Activated T-cell treated with anti-CD3 and anti-CD28 coated beads for 1 hour (primary cell): ENCODE data around the gene RAD54L.
"Not testable (repeated sequence)": the region's sequence is repeated elsewhere in the genome, so short reads cannot be mapped to it uniquely, and the experiment has no call there.

Source experiments
- DNase-seq: peaks from one replicate; pipeline ENCODE4 v3.0.0-alpha.2; 2020; ENCODE audit warnings: low read depth

The RAD54L gene

DNA sequence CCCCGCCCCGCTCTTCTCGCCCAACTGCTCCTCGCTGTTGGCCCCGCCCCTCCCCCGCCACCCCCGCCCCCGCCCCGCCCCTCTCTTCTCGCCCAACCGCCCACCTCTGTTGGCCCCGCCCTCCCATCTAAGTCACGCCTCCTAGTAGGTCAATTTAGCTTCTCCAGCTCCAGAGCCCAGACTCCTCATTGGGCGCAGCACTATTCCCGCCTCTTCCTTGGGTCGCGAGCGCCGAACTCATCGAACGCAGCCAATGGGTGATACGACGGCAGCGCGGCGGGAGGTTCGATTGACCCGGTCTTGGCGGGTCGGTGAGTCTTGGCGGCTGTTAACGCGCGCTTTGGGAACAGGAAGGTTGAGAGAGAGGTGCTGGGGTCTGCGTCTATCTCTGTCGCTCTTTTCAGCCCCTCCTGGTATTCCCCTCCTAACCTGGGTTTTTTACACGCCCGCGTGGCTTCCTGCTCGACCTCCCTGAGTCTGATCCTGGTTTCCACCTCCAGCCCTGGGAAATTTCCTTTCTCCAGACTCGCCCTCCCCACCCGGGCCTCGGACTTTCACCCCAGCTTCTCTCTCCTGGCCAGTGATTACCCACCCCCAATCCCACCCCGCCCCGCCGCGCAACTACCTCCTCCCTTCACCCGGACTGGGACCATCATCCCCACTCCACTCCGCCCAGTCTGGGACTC, at the start of gene RAD54L:
Gene RAD54L, plus strand, starts transcription at position 328 of the 686 bp plus-strand sequence. CDS start 643 bp downstream, outside the sequence.
- peak; percentile 93 for DNase-seq

DNA sequence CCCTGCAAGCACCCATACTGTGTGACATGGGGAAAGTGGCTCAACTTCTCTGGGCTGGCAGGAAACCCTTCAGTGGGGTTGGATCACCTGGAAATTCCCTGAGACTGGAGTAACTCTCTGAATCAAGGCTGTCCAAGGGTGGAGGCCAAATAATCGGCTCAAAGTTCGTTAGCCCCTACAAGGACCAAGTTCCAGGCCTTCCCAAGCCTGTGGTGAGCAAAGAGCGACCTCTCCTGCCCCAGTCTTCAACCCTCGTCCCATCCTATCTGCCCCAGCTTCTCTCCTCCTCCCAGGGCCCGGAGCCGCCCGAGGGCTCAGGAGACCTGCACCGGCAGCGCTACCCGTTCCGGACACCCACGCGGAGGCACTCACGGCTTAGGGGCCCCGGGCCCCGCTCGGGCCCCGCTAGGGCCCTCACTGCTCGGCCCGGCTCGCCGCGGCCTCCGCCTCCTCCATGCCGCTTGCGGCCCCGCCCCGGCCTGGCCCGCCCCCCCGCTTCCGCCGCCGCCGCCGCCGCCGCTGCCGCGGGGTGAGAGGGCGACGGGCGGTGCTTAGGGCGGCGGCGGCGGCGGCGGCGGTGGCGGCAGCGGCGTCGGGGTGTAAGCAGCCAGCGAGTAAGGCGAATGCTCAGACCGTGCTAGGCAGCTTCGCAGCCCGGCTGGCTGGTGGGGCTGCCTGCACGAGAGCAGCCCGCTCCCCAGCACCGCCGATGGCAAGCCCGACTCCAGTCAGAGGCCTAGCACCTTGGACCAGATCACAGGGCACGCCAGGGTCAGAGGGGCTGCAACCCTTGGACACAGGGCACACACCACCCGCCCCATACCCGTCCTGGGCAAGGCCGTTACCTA, 49.4 kb upstream of the RAD54L start, which contains the start of gene POMGNT1:
Gene POMGNT1, minus strand, starts transcription at position 471 of the 848 bp plus-strand sequence. CDS start 613 bp downstream, outside the sequence.
- peak; percentile 64 for DNase-seq

DNA sequence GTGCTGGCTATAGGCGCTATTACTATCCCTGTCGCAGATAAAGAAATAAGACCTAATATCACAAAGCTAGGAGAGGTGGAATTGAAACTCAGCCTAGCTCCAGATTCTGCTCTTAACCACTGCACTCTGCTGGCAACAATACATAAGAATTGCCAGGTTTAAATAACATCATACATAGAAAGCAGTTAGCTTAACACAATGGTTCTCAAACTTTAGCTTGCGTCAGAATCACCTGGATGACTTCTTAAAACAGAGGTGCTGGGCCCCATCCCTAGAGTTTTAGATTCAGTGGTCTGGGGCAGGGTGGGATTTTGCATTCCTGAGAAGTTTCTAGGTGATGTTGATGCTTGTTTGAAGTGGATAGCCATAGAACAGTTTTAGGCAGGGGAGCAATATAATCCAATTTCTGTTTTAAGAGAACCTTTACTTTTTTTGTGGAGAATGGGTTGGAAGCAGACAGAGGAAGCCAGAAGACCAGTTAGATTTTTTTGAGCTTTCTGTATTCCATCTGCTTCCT, 48.3 kb upstream of the RAD54L start:
- no peak for DNase-seq

DNA sequence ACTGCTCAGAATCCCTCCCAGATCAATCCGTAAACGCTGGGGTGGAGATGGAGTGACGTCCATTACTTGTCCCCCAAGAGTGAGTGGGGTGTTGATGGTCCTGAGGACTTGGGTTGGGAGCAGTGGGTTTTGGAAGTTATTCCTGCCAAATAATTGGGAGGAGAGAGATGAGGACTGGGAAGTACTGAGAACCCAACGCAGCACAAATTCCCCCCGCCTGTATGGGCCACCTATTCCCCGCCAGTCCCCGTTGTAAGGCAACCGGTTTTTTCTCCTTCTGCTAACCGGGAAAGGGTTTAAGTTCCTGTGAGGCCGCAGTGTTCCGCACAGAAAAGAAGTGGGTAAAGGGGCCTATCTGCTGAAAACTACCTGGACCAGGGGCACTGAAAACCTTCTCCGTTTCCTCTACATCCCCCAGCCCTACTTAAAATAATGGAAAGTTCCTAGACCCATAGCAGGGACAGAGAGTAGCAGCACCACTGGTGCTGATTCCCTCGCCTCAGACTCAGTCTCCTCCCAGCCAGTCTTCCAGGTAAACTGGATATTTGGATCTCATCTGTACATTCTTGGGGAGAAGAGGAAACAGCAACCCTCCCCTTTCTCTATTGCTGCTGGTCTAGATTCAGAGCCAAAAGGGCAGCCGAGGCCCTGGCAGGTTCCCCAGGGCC, 43.7 kb upstream of the RAD54L start:
- DNase-seq: no peak

DNA sequence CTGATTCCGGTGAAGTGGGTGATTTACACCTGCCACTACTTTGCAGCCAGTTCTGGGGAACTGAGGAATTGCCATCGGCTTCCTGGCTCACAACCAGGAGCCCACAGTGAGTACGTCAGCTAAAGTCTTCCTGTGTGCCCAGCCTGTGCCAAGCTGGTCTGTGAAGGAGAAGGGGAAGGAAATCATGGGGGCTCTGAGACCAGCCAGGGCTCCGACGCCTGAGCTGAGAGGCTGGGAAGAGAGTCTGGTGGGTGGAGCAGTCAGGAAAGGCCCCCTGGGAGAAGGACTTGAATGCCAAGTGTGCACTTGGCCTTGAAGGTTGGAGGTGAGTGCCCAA, 43.2 kb upstream of the RAD54L start:
- no peak for DNase-seq

DNA sequence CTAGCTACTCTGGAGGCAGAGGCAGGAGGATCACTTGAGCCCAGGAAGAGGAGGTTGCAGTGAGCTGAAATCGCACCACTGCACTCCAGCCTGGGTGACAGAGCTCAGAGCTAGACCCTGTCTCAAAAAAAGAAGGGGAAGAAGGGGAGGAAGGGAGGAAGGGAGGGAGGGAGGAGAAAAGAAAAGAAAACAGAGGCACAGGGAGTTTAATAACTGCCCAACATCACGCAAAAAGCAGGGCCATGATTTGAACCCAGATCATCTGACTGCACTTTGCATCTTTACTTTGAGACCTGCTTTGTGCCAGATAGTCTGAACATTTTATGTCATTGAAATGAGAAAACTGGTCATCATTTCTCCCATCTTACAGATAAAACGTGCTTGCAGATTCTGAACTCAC, 42.4 kb upstream of the RAD54L start:
- DNase-seq: no peak

DNA sequence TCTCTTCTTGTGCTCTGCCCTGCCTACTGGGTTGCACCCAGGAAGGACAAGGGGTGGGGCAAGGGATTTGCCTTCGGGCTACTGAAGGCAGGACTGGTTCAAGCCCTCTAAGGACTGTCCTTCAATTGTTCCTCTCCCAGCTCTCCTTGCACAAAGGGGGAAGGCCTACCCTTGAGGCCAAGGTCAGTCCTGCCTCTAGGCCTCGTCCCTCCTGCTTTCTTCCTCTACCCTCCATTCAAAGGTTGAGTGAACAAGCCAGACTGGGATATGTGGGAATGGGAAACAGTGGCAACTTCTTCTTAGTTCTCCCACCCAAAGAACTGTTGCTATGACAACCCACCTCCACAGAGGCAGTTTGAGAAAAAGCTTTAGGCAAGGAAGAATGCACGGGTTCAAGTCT, 41.8 kb upstream of the RAD54L start:
- no peak for DNase-seq

DNA sequence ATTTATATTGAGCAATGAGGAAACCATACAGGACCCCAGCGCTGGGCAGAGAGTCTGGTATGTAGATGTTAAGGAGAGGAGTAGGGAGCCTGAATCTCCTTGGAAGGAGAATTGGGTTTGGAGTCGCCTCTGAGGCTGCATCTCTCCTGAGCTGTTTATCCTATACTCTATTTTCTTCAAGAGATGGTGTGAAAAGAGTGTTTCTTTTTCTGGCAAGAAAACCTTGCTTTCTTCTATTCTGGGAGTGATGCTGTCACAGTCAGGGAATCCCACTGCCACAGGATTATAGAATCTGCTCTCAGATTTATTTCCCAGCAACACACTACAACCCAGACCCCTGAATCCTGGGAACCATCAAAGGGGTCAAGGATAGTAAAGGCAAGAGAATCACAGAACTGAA, 41.2 kb upstream of the RAD54L start:
- no peak for DNase-seq

DNA sequence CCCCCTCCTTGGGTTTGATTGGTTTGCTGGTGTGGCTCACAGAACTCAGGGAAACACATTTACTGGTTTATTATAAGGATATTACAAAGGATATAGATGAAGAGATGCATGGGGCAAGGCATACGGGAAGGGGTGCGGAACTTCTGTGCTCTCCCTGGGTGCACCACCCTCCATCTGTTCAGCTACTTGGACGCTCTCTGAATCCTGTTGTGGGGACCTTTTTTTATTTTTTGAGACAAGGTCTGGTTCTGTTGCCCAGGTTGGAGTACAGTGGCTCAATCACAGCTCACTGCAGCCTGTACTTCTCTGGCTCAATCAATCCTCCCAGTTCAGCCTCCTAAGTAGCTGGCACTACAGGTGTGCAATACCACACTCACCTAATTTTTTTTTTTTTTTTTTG, 37.0 kb upstream of the RAD54L start:
- DNase-seq: no peak

DNA sequence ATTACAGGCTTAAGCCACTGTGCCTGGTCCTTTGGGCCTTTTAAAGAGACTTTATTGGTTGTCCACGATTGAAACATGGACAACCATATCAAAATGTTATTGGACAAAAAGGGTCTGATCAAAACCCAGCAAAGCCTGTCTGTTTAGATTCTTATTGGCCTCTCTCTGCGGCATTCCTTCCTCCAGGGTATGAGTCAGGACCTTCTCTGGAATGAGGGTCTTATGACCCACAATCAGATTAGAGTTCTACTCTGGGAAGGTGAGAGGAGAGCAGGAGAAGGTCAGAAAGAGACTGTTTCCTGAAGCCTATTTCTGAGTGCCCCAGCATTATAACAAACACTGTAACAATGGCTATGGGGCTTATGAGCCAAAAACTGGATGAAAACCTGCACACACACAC, 36.5 kb upstream of the RAD54L start:
- DNase-seq: no peak

DNA sequence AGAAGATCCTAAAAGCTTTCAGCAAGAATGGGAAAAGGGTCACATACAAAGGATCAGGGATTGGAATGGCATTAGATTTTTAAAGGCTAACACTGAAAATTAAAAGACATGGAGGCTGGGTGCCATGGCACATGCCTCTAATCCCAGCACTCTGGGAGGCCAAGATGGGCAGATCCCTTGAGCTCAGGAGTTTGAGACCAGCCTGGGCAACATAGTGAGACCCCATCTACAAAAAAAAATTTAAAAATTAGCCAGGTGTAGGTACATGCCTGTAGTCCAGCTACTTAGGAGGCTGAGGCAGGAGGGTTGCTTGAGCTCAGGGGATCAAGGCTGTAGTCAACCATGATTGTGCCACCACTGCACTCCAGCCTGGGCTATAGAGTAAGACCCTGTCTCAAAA, 32.1 kb upstream of the RAD54L start:
- no peak for DNase-seq

DNA sequence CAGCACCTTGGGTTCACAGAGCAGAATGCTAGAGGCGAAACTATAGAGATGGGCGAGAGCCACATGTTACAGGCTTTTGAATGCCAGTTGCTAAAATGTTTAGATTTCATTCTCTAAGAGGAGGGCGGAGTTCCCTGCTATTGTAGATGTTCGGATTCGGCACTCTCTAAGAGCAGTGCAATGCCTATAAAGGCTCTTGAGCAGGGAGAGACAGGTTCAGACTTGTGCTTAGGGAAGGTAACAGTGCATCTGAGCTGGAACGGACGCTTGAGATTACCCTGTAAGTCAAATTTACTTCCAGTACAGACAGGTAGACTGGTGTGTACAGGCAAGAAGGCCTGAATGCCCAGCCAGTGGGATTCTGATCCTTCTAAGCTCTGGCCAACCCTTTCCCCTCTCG, 29.1 kb upstream of the RAD54L start:
- DNase-seq: no peak

DNA sequence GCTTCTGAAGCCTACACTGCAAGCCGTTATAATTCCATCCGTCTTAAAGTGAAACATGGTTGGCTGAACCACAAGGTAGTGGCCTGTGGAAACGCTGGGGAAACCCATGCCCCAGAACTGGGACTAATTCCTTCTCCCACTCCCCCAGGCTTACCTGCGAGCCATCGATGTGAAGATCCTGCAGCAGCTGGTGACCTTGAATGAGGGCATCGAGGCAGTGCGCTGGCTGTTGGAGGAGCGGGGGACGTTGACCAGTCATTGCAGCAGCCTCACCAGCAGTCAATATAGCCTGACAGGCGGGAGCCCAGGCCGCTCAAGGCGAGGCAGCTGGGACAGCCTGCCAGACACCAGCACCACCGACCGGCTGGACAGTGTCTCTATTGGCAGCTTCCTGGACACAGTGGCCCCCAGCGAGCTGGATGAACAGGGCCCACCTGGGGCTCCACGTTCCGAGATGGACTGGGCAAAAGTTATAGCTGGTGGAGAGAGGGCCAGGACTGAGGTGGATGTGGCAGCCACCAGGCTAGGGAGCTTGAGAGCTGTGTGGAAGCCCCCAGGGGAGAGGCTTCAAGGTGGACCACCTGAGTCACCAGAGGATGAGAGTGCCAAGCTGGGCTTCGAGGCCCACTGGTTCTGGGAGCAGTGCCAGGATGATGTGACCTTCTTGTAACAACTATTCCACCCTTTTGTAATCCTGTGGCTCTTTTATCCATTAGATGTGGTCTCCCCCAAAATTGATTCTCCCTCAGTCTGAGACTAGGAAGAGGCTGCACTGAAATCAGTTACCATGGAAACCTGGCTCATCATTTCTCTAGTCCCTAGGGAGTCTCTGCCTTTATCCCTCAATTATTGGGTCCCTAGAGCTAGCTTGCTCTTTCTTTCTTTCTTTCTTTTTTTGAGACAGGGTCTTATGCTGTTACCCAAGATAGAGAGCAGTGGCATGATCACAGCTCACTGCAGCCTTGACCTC, 27.7 kb upstream of the RAD54L start:
- DNase-seq: no peak

DNA sequence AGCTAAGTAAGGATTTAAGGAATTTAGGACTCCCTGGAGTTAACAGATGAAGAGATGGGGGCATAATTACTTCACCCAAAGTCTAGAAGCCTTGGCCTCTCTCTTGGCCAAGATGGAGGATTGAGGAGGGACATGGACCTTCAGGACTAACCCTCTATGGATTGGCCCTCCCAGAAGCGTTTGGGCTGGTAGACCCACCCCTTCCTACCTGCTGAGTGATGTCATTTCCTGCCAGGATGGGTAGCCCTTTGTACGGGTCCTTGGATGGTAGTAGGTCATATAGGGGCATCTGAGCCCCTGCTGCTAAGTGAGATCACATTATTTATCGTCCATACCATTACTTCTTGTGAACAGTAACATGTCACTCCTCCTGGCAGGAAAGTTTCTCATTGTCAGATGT, 26.8 kb upstream of the RAD54L start:
- DNase-seq: no peak

DNA sequence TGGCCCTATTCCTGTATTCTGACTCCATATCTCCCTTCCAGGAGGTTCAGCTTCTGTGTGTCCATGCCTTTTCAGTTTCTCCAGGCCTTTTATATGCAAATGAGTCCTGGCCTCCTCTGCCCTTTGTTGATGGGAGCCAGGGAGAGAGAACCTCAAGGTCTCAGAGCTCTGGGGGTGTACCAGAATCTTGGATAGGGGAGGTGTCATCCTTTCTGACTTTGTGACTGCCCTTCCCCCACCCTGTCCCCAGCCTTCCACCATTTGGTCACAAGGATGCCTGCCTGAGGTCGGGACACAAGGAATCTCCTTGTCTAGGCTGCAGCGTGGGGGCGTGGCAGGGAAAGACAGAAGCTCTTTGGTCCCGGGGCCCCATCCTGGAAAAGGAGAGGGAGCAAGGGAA, 25.8 kb upstream of the RAD54L start:
- DNase-seq: no peak

DNA sequence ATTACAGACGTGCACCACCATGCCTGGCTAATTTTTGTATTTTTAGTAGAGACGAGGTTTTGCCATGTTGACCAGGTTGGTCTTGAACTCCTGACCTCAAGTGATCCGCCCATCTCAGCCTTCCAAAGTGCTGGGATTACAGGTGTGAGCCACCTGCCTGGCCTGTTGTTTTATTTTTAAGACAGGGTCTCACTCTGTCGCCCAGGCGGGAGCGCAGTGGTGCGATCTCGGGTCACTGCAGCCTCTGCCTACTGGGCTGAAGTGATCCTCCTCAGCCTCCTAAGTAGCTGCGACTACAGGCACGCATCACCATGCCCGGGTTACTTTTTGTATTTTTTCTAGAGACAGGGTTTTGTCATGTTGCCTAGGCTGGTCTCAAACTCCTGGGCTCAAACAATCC, 24.5 kb upstream of the RAD54L start:
- not testable (repeated sequence) for DNase-seq

DNA sequence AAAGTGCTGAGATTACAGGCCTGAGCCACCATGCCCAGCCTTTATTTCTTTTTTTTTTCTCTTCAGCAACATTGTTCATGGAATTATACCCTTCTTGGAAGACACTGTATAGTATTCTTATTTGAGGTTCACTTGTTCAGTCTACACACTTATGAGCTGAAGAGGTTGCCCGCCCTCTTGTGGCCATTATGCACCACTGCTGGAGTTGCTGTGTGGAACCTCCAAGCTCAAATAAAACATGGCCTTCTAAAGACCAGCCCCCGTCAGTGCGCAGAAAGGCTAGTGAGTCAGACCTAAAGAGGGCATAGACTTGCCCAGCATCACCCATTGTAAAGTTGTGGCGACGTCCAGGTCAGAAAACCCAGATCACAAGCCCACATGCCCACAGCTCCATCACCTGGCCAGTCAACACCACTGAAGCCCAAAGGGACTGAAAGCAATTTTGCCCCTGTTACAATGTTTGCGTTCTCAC, 24.1 kb upstream of the RAD54L start:
- peak; percentile 39 for DNase-seq

DNA sequence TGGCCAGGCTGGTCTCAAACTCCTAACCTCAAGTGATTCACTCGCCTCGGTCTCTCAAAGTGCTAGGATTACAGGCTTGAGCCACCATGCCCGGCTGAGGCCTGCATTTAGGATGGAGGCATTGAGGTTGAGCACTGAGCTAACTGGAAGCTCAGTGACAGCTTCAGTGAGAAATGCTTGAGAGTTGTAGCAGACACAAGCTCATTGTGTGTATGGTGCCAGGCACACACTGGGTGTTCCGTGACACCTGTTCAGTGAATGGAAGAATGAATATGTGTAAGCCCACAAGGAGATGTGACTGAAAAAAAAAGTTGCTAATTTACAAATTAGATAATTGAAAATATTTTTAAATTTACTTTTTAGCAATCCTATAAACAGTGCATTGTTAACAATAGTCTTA, 22.6 kb upstream of the RAD54L start:
- DNase-seq: no peak

DNA sequence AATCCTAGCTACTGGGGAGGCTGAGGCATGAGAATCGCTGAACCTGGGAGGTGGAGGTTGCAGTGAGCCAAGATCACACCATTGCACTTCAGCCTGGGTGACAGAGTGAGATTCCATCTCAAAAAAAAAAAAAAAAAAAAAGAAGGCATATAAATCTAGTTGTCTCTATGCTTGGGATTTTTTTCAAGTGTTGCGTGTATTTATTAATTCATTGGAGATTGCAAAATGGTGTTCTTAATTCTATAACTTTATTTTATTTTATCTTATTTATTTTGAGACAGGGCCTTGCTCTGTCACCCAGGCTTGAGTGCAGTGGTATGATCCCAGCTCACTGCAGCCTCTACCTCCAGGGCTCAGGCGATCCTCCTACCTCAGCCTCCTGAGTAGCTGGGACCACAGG, 16.3 kb upstream of the RAD54L start:
- not testable (repeated sequence) for DNase-seq

DNA sequence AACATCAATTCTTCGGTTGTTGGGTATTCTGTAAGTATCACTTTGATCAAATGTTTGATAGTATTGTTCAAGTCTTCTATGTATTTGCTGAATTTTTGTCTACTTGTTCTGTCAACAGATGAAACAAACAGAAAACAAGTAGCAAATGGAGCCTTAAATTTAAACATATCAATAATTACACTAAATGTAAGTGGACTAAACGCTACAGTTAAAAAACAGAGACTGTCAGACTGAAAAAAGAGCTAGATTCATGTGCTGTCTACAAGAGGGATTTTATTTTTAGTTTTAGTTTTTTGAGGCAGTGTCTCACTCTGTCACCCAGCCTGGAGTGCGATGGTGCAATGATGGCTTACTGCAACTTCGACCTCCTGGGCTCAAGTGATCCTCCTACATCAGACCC, 10.7 kb upstream of the RAD54L start:
- DNase-seq: no peak

DNA sequence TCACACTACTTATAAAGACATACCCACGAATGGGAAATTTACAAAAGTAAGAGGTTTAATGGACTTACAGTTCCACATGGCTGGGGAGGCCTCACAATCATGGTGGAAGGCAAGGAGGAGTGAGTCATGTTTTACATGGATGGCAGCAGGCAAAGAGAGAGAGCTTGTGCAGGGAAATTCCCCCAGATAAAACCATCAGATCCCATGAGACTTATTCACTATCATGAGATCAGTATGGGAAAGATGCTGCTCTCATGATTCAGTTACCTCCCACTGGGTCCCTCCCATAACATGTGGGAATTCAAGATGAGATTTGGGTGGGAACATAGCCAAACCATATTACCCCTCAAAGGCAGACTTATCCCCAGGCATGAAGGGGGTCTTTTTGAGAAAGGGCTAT, 8.7 kb upstream of the RAD54L start:
- DNase-seq: not testable (repeated sequence)
